Loucy (cell line): Measurements from ENCODE around the gene MIPEP.

Source experiments
- H2AFZ ChIP-seq: fragments of 200-600 bp; sonication (generic); 2 replicates; pipeline ENCODE4 v1.6.0; 2016; ENCODE audit warnings: antibody characterized with exemption, mild to moderate bottlenecking, low read length, moderate library complexity
- H3F3A ChIP-seq: fragments of 200-600 bp; 2 replicates; pipeline ENCODE4 v1.6.0; 2016; ENCODE audit warnings: antibody characterized with exemption, low read depth, mild to moderate bottlenecking
- H3K27me3 ChIP-seq: fragments of 200-600 bp; sonication (generic); 2 replicates; pipeline ENCODE4 v1.6.1; 2014; ENCODE audit warnings: low read length, mild to moderate bottlenecking; ENCODE audit not compliant: insufficient read depth, poor library complexity, severe bottlenecking
- H3K36me3 ChIP-seq: fragments of 200-600 bp; sonication (generic); 2 replicates; pipeline ENCODE4 v1.6.1; 2016; ENCODE audit warnings: low read length; ENCODE audit not compliant: insufficient read depth
- H3K4me1 ChIP-seq: fragments of 200-600 bp; sonication (generic); 2 replicates; pipeline ENCODE4 v1.5.1; 2014; ENCODE audit warnings: low read length, mild to moderate bottlenecking; ENCODE audit not compliant: insufficient read depth, poor library complexity, severe bottlenecking
- H3K4me2 ChIP-seq: fragments of 200-600 bp; sonication (generic); 2 replicates; pipeline ENCODE4 v1.6.0; 2014; ENCODE audit warnings: antibody characterized with exemption, low read length, low read depth, mild to moderate bottlenecking; ENCODE audit not compliant: poor library complexity, severe bottlenecking
- H3K4me3 ChIP-seq: fragments of 200-600 bp; sonication (generic); 2 replicates; pipeline ENCODE4 v1.5.1; 2014; ENCODE audit warnings: low read length, mild to moderate bottlenecking, mixed read lengths; ENCODE audit not compliant: poor library complexity, severe bottlenecking
- H3K79me2 ChIP-seq: fragments of 200-600 bp; sonication (generic); 2 replicates; pipeline ENCODE4 v1.6.1; 2014; ENCODE audit warnings: low read length; ENCODE audit not compliant: insufficient read depth
- H3K9ac ChIP-seq: fragments of 200-600 bp; sonication (generic); 2 replicates; pipeline ENCODE4 v1.6.0; 2014; ENCODE audit warnings: mild to moderate bottlenecking, low read depth, low read length, moderate library complexity; ENCODE audit not compliant: poor library complexity, severe bottlenecking
- H3K9me2 ChIP-seq: fragments of 200-600 bp; sonication (generic); replicated peaks from 2 replicates; pipeline ENCODE4 v1.6.1; 2016; ENCODE audit warnings: low read depth, low read length, mixed read lengths
- H3K9me3 ChIP-seq: fragments of 200-600 bp; sonication (generic); 2 replicates; pipeline ENCODE4 v1.6.1; 2014; ENCODE audit warnings: mild to moderate bottlenecking, antibody characterized with exemption, low read length, low read depth; ENCODE audit not compliant: insufficient read depth
- H4K20me1 ChIP-seq: fragments of 200-600 bp; sonication (generic); 2 replicates; pipeline ENCODE4 v1.6.0; 2014; ENCODE audit warnings: antibody characterized with exemption, low read length, mild to moderate bottlenecking; ENCODE audit not compliant: insufficient read depth, poor library complexity, severe bottlenecking
- EZH2phosphoT487 ChIP-seq: fragments of 200-600 bp; IDR thresholded peaks from 2 replicates; pipeline ENCODE4 v1.6.1; 2018; ENCODE audit warnings: antibody characterized with exemption, mild to moderate bottlenecking, moderate library complexity, borderline replicate concordance
- TF ChIP-seq, protein P1 (sequence below): fragments of 200-600 bp; sonication (generic); conservative IDR thresholded peaks from 2 replicates; pipeline ENCODE4 v1.5.1; 2014; ENCODE audit warnings: mild to moderate bottlenecking, antibody characterized with exemption, low read length

MIPEP gene

DNA sequence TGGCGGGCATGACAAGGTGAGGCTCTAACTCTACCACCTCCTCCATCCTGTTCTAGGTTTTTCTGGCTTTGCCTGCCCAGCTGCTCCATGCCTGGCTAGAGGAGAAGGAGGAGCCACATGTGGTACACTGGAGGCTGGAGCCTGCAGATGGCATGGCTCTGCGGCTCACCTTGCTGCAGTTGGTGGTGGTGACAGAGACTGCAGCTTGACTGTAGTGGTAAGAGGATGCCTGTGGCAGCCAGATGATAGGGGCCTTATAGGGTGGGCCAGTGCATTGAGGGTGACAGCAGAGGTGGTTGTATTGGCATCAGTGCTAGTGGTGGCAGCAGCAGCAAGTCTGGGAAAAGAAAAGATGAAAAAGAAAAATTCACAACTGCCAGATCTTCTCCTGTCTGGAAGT is 172.8 kb downstream of the MIPEP start:
- no peak overlapping the region for H3K4me2 ChIP-seq
- H4K20me1 ChIP-seq: no peaks in the 10 kb centered on the region
- no peaks in the 10 kb centered on the region for H3K9me2 ChIP-seq
- no peak overlapping the region for H2AFZ ChIP-seq
- no peak overlapping the region for H3K9ac ChIP-seq
- H3K79me2 ChIP-seq: no peaks in the 10 kb centered on the region
- TF ChIP-seq, protein P1, sequence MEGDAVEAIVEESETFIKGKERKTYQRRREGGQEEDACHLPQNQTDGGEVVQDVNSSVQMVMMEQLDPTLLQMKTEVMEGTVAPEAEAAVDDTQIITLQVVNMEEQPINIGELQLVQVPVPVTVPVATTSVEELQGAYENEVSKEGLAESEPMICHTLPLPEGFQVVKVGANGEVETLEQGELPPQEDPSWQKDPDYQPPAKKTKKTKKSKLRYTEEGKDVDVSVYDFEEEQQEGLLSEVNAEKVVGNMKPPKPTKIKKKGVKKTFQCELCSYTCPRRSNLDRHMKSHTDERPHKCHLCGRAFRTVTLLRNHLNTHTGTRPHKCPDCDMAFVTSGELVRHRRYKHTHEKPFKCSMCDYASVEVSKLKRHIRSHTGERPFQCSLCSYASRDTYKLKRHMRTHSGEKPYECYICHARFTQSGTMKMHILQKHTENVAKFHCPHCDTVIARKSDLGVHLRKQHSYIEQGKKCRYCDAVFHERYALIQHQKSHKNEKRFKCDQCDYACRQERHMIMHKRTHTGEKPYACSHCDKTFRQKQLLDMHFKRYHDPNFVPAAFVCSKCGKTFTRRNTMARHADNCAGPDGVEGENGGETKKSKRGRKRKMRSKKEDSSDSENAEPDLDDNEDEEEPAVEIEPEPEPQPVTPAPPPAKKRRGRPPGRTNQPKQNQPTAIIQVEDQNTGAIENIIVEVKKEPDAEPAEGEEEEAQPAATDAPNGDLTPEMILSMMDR: no peak
- no peak for TF ChIP-seq EZH2phosphoT487
- H3K36me3 ChIP-seq: no peaks in the 10 kb centered on the region
- peaks cover 12% of the 10 kb centered on the region for H3K4me1 ChIP-seq
- no peaks in the 10 kb centered on the region for H3K27me3 ChIP-seq
- no peaks in the 10 kb centered on the region for H3F3A ChIP-seq
- no peak overlapping the region for H3K4me3 ChIP-seq
- H3K9me3 ChIP-seq: no peaks in the 10 kb centered on the region

DNA sequence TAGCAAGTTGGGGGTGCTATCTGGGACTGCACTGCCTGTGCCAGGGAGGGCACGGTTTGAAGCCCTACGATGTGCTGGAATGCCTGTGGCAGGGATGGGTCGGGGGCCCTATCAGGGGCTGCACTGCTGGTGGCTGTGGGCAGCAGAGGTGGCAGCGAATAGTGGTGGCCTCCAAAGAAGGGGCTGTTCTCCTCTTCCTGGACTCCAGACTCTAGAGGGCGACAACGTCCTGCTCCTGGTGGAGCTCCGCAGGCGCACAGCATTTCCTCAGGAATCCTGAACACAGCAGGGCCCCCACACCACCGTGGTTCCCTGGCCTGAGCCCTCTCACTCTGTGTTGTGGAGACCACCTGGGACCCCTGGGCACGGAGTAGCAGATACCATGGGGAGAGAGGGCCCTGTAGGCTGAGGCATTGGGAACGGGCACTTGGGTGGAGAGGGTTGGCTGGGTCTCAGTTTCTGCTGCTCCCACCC is 173.4 kb downstream of the MIPEP start:
- Histone ChIP-seq H3K9ac (no peak overlapping the region), H4K20me1 (no peaks in the 10 kb centered on the region), H3K79me2 (no peaks in the 10 kb centered on the region), H2AFZ (peak overlapping the region; percentile 37; the same call in 1 of the 2 replicates), H3K4me1 (peaks cover 12% of the 10 kb centered on the region), H3K4me2 (no peak overlapping the region), H3K36me3 (no peaks in the 10 kb centered on the region), H3K27me3 (no peaks in the 10 kb centered on the region), H3F3A (no peaks in the 10 kb centered on the region), H3K9me2 (no peaks in the 10 kb centered on the region), H3K4me3 (no peak overlapping the region), H3K9me3 (no peaks in the 10 kb centered on the region)
- TF ChIP-seq, protein P1: peak; percentile 63
- no peak for TF ChIP-seq EZH2phosphoT487

DNA sequence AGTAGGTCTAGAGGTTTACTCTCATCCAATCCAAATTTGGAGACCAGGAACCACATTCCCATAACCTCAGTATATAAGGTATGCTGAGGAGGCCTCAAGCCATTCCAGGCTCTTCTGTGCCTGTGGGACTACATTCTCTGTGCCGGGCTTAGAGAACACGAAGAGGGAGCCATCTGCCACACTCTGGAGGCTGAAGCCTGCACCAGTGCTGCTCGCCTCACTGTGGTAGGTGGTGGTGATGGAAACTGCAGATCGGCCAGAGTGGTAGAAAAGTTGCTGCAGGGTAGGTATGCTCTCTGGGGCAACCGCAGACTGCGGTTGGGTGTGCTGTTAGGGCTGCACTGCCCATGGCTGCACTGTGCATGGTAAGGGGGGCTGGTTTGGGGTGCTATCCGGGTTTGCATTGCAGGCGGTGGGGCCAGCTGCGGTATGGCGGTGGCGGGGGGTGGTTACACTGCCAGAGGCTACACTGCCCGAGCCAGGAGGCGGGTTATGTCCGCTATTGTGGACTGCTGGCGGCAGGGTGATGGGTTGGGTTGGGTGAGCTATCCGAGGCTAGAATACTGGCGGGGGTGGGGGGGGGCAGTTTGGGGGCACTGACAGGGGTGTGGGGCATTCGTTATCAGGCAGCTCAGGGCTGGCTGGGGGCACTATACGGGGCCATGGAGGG is 174.0 kb downstream of the MIPEP start:
- no peaks in the 10 kb centered on the region for H3K9me3 ChIP-seq
- H3K9me2 ChIP-seq: no peaks in the 10 kb centered on the region
- no peaks in the 10 kb centered on the region for H3K36me3 ChIP-seq
- H2AFZ ChIP-seq: no peak overlapping the region
- no peaks in the 10 kb centered on the region for H3K27me3 ChIP-seq
- no peak overlapping the region for H3K9ac ChIP-seq
- H3K4me1 ChIP-seq: peaks cover 12% of the 10 kb centered on the region
- H3F3A ChIP-seq: no peaks in the 10 kb centered on the region
- no peak overlapping the region for H3K4me2 ChIP-seq
- no peaks in the 10 kb centered on the region for H3K79me2 ChIP-seq
- H3K4me3 ChIP-seq: no peak overlapping the region
- no peak for TF ChIP-seq EZH2phosphoT487
- TF ChIP-seq, protein P1: no peak
- H4K20me1 ChIP-seq: no peaks in the 10 kb centered on the region
